RCC 7860 (cell line): ENCODE data around the gene MEG3.

Experiments
- DNase-seq: peaks from one replicate; pipeline ENCODE4 v3.0.0-alpha.2; 2015; ENCODE audit warnings: low spot score
- FAIRE-seq: peaks from 2 replicates; lab custom pipeline; 2012; peaks lifted over from hg19 to GRCh38; lab: Jason Lieb, UNC

Gene MEG3

GRCh38 chr14:100844421-100844820 is 18.5 kb downstream of the MEG3 start:
- DNase-seq (no peak), FAIRE-seq (no peak)

GRCh38 chr14:100844846-100845245 is 18.9 kb downstream of the MEG3 start:
- FAIRE-seq: no peak
- DNase-seq: no peak

GRCh38 chr14:100845341-100845740 is 19.4 kb downstream of the MEG3 start:
- FAIRE-seq (no peak), DNase-seq (no peak)

GRCh38 chr14:100846309-100846859 is 20.5 kb downstream of the MEG3 start:
- FAIRE-seq (no peak), DNase-seq (no peak)

GRCh38 chr14:100849115-100849781 is 23.3 kb downstream of the MEG3 start:
- DNase-seq (peak; percentile 26), FAIRE-seq (no peak)

- DNase-seq (peak; percentile 11), FAIRE-seq (no peak)
Measured at GRCh38 chr14:100850841-100851585, 25.1 kb downstream of the MEG3 start.

GRCh38 chr14:100851586-100851916 is 25.6 kb downstream of the MEG3 start:
- FAIRE-seq (no peak), DNase-seq (no peak)

GRCh38 chr14:100851946-100852620 is 26.2 kb downstream of the MEG3 start:
- FAIRE-seq (no peak), DNase-seq (no peak)

- DNase-seq (no peak), FAIRE-seq (no peak)
Measured at GRCh38 chr14:100854435-100854834, 28.5 kb downstream of the MEG3 start.

GRCh38 chr14:100855256-100855930 is 29.5 kb downstream of the MEG3 start:
- FAIRE-seq: no peak
- no peak for DNase-seq

- DNase-seq (no peak), FAIRE-seq (no peak)
Measured at GRCh38 chr14:100856056-100856950, 30.4 kb downstream of the MEG3 start.

GRCh38 chr14:100857233-100857922 is 31.5 kb downstream of the MEG3 start:
- DNase-seq: no peak
- FAIRE-seq: no peak

- DNase-seq (no peak), FAIRE-seq (no peak)
Measured at GRCh38 chr14:100857923-100858837, 32.3 kb downstream of the MEG3 start.

GRCh38 chr14:100858838-100859220 is 32.9 kb downstream of the MEG3 start:
- no peak for FAIRE-seq
- DNase-seq: no peak

GRCh38 chr14:100859781-100860180 is 33.9 kb downstream of the MEG3 start:
- DNase-seq (no peak), FAIRE-seq (no peak)

GRCh38 chr14:100860556-100861187 is 34.8 kb downstream of the MEG3 start:
- no peak for FAIRE-seq
- no peak for DNase-seq

GRCh38 chr14:100861188-100861936 is 35.4 kb downstream of the MEG3 start:
- no peak for DNase-seq
- FAIRE-seq: no peak

GRCh38 chr14:100861937-100862247 is 36.0 kb downstream of the MEG3 start:
- no peak for DNase-seq
- no peak for FAIRE-seq
